GM12878 (cell line): ENCODE results near the gene PPEF1. TPM values are rescaled to one million over a fixed set of nuclear protein-coding genes. Genes with fewer than 3 reads are reported as not detected.

Source experiments
- ATAC-seq: fragments of 200-7000 bp; cut with Tn5 transposase; 3 replicates; pipeline ENCODE4 v1.9.1; 2020; ENCODE audit warnings: mild to moderate bottlenecking, moderate library complexity
- BruUV-seq: library from RNA; stranded (reverse); fragments of 400-500 nt; replicated peaks from 2 replicates; lab custom pipeline; 2021; lab: Mats Ljungman, UMichigan
- CTCF ChIA-PET: fragments of 300-600 bp; sonication (Branson Sonifier 250); formaldehyde crosslinking; extraction: SDS; loops from one replicate; lab custom pipeline; 2021; ENCODE audit warnings: inconsistent platforms; lab: Yijun Ruan, JAX
- POLR2A ChIA-PET: fragments of 350-600 bp; formaldehyde crosslinking; extraction: SDS; loops from one replicate; lab custom pipeline; 2021; ENCODE audit warnings: inconsistent platforms; lab: Charles Lee
- RAD21 ChIA-PET: fragments of 300-600 bp; sonication (Branson Sonifier 250); formaldehyde crosslinking; loops from one replicate; lab custom pipeline; 2023; ENCODE audit warnings: antibody characterized with exemption; ENCODE audit not compliant: unreplicated experiment; lab: Charles Lee
- SMC1A ChIA-PET: fragments of 300-600 bp; sonication (Branson Sonifier 250); formaldehyde crosslinking; loops from one replicate; lab custom pipeline; 2023; ENCODE audit not compliant: unreplicated experiment, uncharacterized antibody; lab: Charles Lee
- DNase-seq: peaks from one replicate; pipeline ENCODE4 v3.0.0-alpha.2; 2011; ENCODE audit warnings: low read depth, low spot score
- FAIRE-seq: peaks from 3 replicates; lab custom pipeline; 2011; peaks lifted over from hg19 to GRCh38; lab: Jason Lieb, UNC
- H2AFZ ChIP-seq: 2 replicates; pipeline ENCODE4 v1.6.0; 2011; ENCODE audit warnings: low read depth, low read length, control low read depth; ENCODE audit not compliant: control insufficient read depth
- H3K27ac ChIP-seq: 2 replicates; pipeline ENCODE4 v1.5.1; 2011; ENCODE audit warnings: control low read depth; ENCODE audit not compliant: control insufficient read depth, insufficient read depth
- H3K27me3 ChIP-seq, 2 experiments: replicated peaks in 1 of 2; 2 replicates each; pipeline versions ENCODE4 v1.6.0 to v1.6.1; 2011; ENCODE audit warnings: low read length in 1 of 2; ENCODE audit not compliant: control insufficient read depth in 2 of 2, insufficient read depth in 2 of 2
- H3K36me3 ChIP-seq, 2 experiments: 2 replicates each; pipeline ENCODE4 v1.5.1; 2011; ENCODE audit warnings: low read length in 1 of 2; ENCODE audit not compliant: control insufficient read depth in 2 of 2, insufficient read depth in 2 of 2
- H3K4me1 ChIP-seq: 2 replicates; pipeline ENCODE4 v1.6.1; 2011; ENCODE audit warnings: mild to moderate bottlenecking, low read length, moderate library complexity, mixed read lengths; ENCODE audit not compliant: control insufficient read depth, insufficient read depth
- H3K4me2 ChIP-seq: 2 replicates; pipeline ENCODE4 v1.6.0; 2011; ENCODE audit warnings: control low read depth; ENCODE audit not compliant: control insufficient read depth, insufficient read depth
- H3K4me3 ChIP-seq: fragments of 200-600 bp; sonication (generic); 2 replicates; pipeline ENCODE4 v1.5.1; 2016
- H3K79me2 ChIP-seq: 2 replicates; pipeline ENCODE4 v1.6.0; 2011; ENCODE audit warnings: low read length; ENCODE audit not compliant: control insufficient read depth, insufficient read depth
- H3K9ac ChIP-seq: 2 replicates; pipeline ENCODE4 v1.8.0; 2011; ENCODE audit warnings: low read length, control low read depth, mixed read lengths; ENCODE audit not compliant: control insufficient read depth, insufficient read depth
- H3K9me3 ChIP-seq: replicated peaks from 3 replicates; pipeline ENCODE4 v1.5.1; 2011; ENCODE audit warnings: mild to moderate bottlenecking, low read length; ENCODE audit not compliant: control insufficient read depth, insufficient read depth
- H4K20me1 ChIP-seq: 2 replicates; pipeline ENCODE4 v1.6.0; 2011; ENCODE audit not compliant: control insufficient read depth, insufficient read depth
- ATF3 ChIP-seq: IDR thresholded peaks from 2 replicates; pipeline ENCODE4 v1.6.1; 2011; ENCODE audit warnings: low read depth, mild to moderate bottlenecking, low read length, moderate library complexity, borderline replicate concordance; ENCODE audit errors: extremely low read depth
- CHD2 ChIP-seq: IDR thresholded peaks from 2 replicates; pipeline ENCODE4 v1.6.1; 2011; ENCODE audit warnings: low read depth, low read length, improper control_type of control experiment, borderline replicate concordance
- GABPA ChIP-seq: IDR thresholded peaks from 2 replicates; pipeline ENCODE4 v1.6.1; 2014; ENCODE audit warnings: antibody characterized with exemption, low read depth, mild to moderate bottlenecking, inconsistent platforms
- PKNOX1 ChIP-seq: fragments of 450-650 bp; IDR thresholded peaks from 2 replicates; pipeline ENCODE4 v1.6.1; 2016; ENCODE audit warnings: mild to moderate bottlenecking
- POU2F2 ChIP-seq: IDR thresholded peaks from 3 replicates; pipeline ENCODE4 v1.6.1; 2011; ENCODE audit warnings: low read depth, mild to moderate bottlenecking, low read length, borderline replicate concordance
- RBBP5 ChIP-seq: fragments of 200-600 bp; sonication (generic); conservative IDR thresholded peaks from 2 replicates; pipeline ENCODE4 v1.6.1; 2016
- SMAD1 ChIP-seq: fragments of 450-650 bp; IDR thresholded peaks from 2 replicates; pipeline ENCODE4 v1.6.1; 2018; ENCODE audit warnings: mild to moderate bottlenecking, low read depth; ENCODE audit not compliant: partially characterized antibody
- USF1 ChIP-seq: IDR thresholded peaks from 2 replicates; pipeline ENCODE4 v1.6.1; 2011; ENCODE audit warnings: borderline replicate concordance, low read depth, mild to moderate bottlenecking, moderate library complexity, mixed read lengths, low read length; ENCODE audit not compliant: insufficient read depth; ENCODE audit errors: extremely low read length
- ZBTB40 ChIP-seq: fragments of 450-650 bp; IDR thresholded peaks from 2 replicates; pipeline ENCODE4 v1.6.1; 2016; ENCODE audit warnings: mild to moderate bottlenecking, moderate library complexity, borderline replicate concordance
- ZNF217 ChIP-seq: fragments of 450-650 bp; IDR thresholded peaks from 2 replicates; pipeline ENCODE4 v1.6.1; 2017; ENCODE audit warnings: antibody characterized with exemption, mild to moderate bottlenecking
- ZNF592 ChIP-seq: fragments of 450-650 bp; IDR thresholded peaks from 2 replicates; pipeline ENCODE4 v1.6.1; 2017; ENCODE audit warnings: mild to moderate bottlenecking, moderate library complexity
- WGBS: methylation state at CpG from one replicate; pipeline ENCODE4 v1.1.6; 2016; ENCODE audit warnings: low lambda C conversion rate; ENCODE audit not compliant: insufficient replicate concordance, insufficient coverage; ENCODE audit errors: missing lambda C conversion rate; 5-methylcytosine and 5-hydroxymethylcytosine counted together
- in situ Hi-C: fragments of 300-500 bp; cut with MboI; formaldehyde crosslinking; loops from 9 replicates; pipeline ENCODE4 v1.14.3; 2018; ENCODE audit warnings: mixed read lengths
- intact Hi-C: fragments of 100-400 bp; cut with micrococcal nuclease; formaldehyde crosslinking; loops from one replicate; pipeline ENCODE4 v1.14.2; 2022; ENCODE audit not compliant: unreplicated experiment
- polyA plus RNA-seq, 11 experiments: library from polyadenylated mRNA; depleted of rRNA in 4 of 11; unstranded in 6 of 11; stranded (reverse) in 5 of 11; fragments of >200 nt; fragmentation: Nextera tagmentation in 4 of 11; fragmentation: Illumina TruSeq in 1 of 11; extraction: Ambion mirVana in 4 of 11; extraction: Trizol in 1 of 11; gene quantifications; 1 replicate in 1 of 11; 2 replicates in 10 of 11; pipeline versions ENCODE4 v1.2.1 to v1.2.3, GENCODE V29; 2011 to 2016; ENCODE audit warnings: inconsistent platforms in 2 of 11, missing spikeins in 2 of 11, low read depth in 1 of 11
- total RNA-seq, 4 experiments: library from RNA; depleted of rRNA in 3 of 4; stranded (reverse); fragments of >200 nt in 3 of 4; fragmentation: Illumina TruSeq in 1 of 4; extraction: Trizol in 1 of 4; gene quantifications; 2 replicates each; pipeline versions ENCODE4 v1.2.1 to v1.2.3, GENCODE V29; 2013 to 2021

Gene PPEF1
- total and polyA plus RNA-seq, 10 of the 15 experiments (the other 5 are each of a cell fraction or from before 2014, with no cell fraction given) = 0.24 to 2.2 (median 0.50) TPM

GRCh38 chrX:18677161-18677869 is 30.1 kb upstream of the PPEF1 start:
- FAIRE-seq = no peak
- no peaks in the 10 kb centered on the region for H4K20me1 ChIP-seq
- SMC1A ChIA-PET = interaction anchor here (1.2 to 1.5 kb wide), 2 partner anchors 9 kb away, joined by 3 to 4 read pairs; no protein-coding TSS in a partner anchor
- no peaks in the 10 kb centered on the region for H3K36me3 ChIP-seq
- no peak overlapping the region for H3K9ac ChIP-seq
- CTCF ChIA-PET = interaction anchor here (1.2 to 3.8 kb wide), 2 partner anchors 208 to 210 kb away, joined by 5 to 11 read pairs; no protein-coding TSS in a partner anchor
- no peaks in the 10 kb centered on the region for H3K79me2 ChIP-seq
- H3K27me3 ChIP-seq = no peaks in the 10 kb centered on the region
- no peaks in the 10 kb centered on the region; the same call in 2 of the 3 replicates for H3K9me3 ChIP-seq
- ATAC-seq = no peak
- RAD21 ChIA-PET = no interaction called here
- no peak for DNase-seq
- in situ Hi-C loops (loop anchor here (5.0 to 10.0 kb wide), 2 partner anchors 210 to 667 kb away; partner anchors contain the start of gene PDHA1), intact Hi-C loops (loop anchor here (10.0 kb wide), 2 partner anchors 253 to 657 kb away; partner anchors contain the start of gene CDKL5)
- WGBS = 69% methylated on average over 17 of the region's 17 CpGs
- peaks cover 2% of the 10 kb centered on the region; the same call in 1 of the 2 replicates for H3K4me1 ChIP-seq
- H2AFZ ChIP-seq = no peak overlapping the region
- H3K27ac ChIP-seq = no peak overlapping the region
- H3K4me3 ChIP-seq = no peak overlapping the region
- no TSS peak for BruUV-seq
- POLR2A ChIA-PET = interaction anchor here (0.7 kb wide), 1 partner anchor 61 kb away, joined by 3 read pairs; no protein-coding TSS in a partner anchor
- H3K4me2 ChIP-seq = no peak overlapping the region
- TF ChIP-seq ATF3 (no peak), ZNF592 (no peak), USF1 (no peak), RBBP5 (no peak), CHD2 (no peak), GABPA (no peak), ZBTB40 (no peak), SMAD1 (no peak), ZNF217 (no peak), POU2F2 (no peak), PKNOX1 (no peak)
